KBM-7 (cell line): Measurements from ENCODE around the gene GRK6.
A peak's percentile ranks its signal among the peaks of the same experiment; 100 is the strongest.

Experiments
- DNase-seq: peaks from one replicate; pipeline ENCODE4 v3.0.0-alpha.2; 2015
- in situ Hi-C: fragments of 300-500 bp; cut with MboI; formaldehyde crosslinking; loops from 2 replicates; pipeline ENCODE4 v1.14.3; 2020; ENCODE audit warnings: low sequenced_read_pairs, low pct_unique_long_range_greater_than_20kb, mixed read lengths

GRK6 gene

GRCh38 chr5:177434942-177435738, 8.7 kb downstream of the GRK6 start:
- DNase-seq, result no peak
- in situ Hi-C loops, result no loop called here

- DNase-seq, result no peak
- in situ Hi-C loops, result no loop called here
These were observed 9.5 kb downstream of the GRK6 start for GRCh38 chr5:177435847-177436536.

GRCh38 chr5:177437623-177438022, 11.1 kb downstream of the GRK6 start:
- in situ Hi-C loops, result no loop called here
- no peak for DNase-seq

- DNase-seq, result no peak
- in situ Hi-C loops, result no loop called here
These were observed 12.0 kb downstream of the GRK6 start for GRCh38 chr5:177438468-177438867.

GRCh38 chr5:177439518-177440053, 13.1 kb downstream of the GRK6 start:
- no peak for DNase-seq
- in situ Hi-C loops, result no loop called here

- in situ Hi-C loops, result no loop called here
These were observed 13.9 kb downstream of the GRK6 start for GRCh38 chr5:177440211-177440989.

GRCh38 chr5:177440990-177441780, 14.7 kb downstream of the GRK6 start:
- in situ Hi-C loops, result no loop called here
- no peak for DNase-seq

More at GRCh38 chr5:177440211-177440989, 13.9 kb downstream of the GRK6 start:
- no peak for DNase-seq

GRCh38 chr5:177442066-177442826, 15.8 kb downstream of the GRK6 start:
- in situ Hi-C loops, result no loop called here
- DNase-seq, result no peak

GRCh38 chr5:177443144-177443983, 16.9 kb downstream of the GRK6 start:
- no peak for DNase-seq
- in situ Hi-C loops, result no loop called here

- DNase-seq, result peak; percentile 28
- in situ Hi-C loops, result no loop called here
These were observed 17.9 kb downstream of the GRK6 start for GRCh38 chr5:177444106-177445051.

GRCh38 chr5:177445052-177445916, 18.8 kb downstream of the GRK6 start:
- in situ Hi-C loops, result no loop called here
- DNase-seq, result peak; percentile 37

- DNase-seq, result no peak
- in situ Hi-C loops, result no loop called here
These were observed 19.4 kb downstream of the GRK6 start for GRCh38 chr5:177445917-177446199.

GRCh38 chr5:177446200-177447065, 20.0 kb downstream of the GRK6 start, which contains the start of gene PRR7:
Gene PRR7 (plus strand): TSS chr5:177446814. CDS start chr5:177455068, 8,254 bp downstream.
- peak; percentile 75 for DNase-seq
- in situ Hi-C loops, result no loop called here

- in situ Hi-C loops, result no loop called here
- DNase-seq, result peak; percentile 41
These were observed 20.7 kb downstream of the GRK6 start for GRCh38 chr5:177447066-177447610.
